ENCODE data around the gene RCC1. TPM values are rescaled to one million over a fixed set of nuclear protein-coding genes. Genes with fewer than 3 reads are reported as not detected.
"Not testable (repeated sequence)": the region's sequence is repeated elsewhere in the genome, so short reads cannot be mapped to it uniquely, and the experiment has no call there.

RCC1 gene, protein sequence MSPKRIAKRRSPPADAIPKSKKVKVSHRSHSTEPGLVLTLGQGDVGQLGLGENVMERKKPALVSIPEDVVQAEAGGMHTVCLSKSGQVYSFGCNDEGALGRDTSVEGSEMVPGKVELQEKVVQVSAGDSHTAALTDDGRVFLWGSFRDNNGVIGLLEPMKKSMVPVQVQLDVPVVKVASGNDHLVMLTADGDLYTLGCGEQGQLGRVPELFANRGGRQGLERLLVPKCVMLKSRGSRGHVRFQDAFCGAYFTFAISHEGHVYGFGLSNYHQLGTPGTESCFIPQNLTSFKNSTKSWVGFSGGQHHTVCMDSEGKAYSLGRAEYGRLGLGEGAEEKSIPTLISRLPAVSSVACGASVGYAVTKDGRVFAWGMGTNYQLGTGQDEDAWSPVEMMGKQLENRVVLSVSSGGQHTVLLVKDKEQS
- 10 to 100 TPM; 45.3 to 48.3 TPM for total RNA-seq

GRCh38 chr1:28505406-28506187, at the start of gene RCC1:
RCC1 (plus strand) TSS chr1:28506043; CDS start chr1:28529867, 23,824 bp downstream.
- Mint-ChIP-seq H3K4me3 (peak within 1 kb of the TSS; percentile 91 to 97), H3K36me3 (ENCODE audit: insufficient read depth in 2 of 2) (peaks cover 30 to 48% of the 10 kb centered on the region in 2 donors), H3K27ac (peak within 1 kb of the TSS; percentile 100)

GRCh38 chr1:28456078-28456477, 49.8 kb upstream of the RCC1 start:
- peak overlapping the region in 1 of 2 donors; percentile 18 for H3K4me3 Mint-ChIP-seq
- H3K9me3 Mint-ChIP-seq, result no peaks in the 10 kb centered on the region
- H3K27ac Mint-ChIP-seq, result peak overlapping the region; percentile 3
- H3K36me3 Mint-ChIP-seq (ENCODE audit: insufficient read depth in 2 of 2), result peaks cover 0 to 6% of the 10 kb centered on the region in 2 donors
- peak; percentile 55 to 60 for ATAC-seq (replicated peaks in 1 of 2)
- peak in 1 of 2 donors; percentile 4 for DNase-seq
- H3K27me3 Mint-ChIP-seq (ENCODE audit: low read depth), result no peaks in the 10 kb centered on the region
- H3K4me1 Mint-ChIP-seq (ENCODE audit: low read depth), result peaks cover 17% of the 10 kb centered on the region

More at GRCh38 chr1:28505406-28506187, at the start of gene RCC1:
- no peaks in the 10 kb centered on the region for H3K9me3 Mint-ChIP-seq
- peaks cover 38% of the 10 kb centered on the region for H3K4me1 Mint-ChIP-seq (ENCODE audit: low read depth)
- no peaks in the 10 kb centered on the region for H3K27me3 Mint-ChIP-seq (ENCODE audit: low read depth)
- DNase-seq (peak; percentile 94 to 97), ATAC-seq (replicated peaks in 1 of 2) (peak; percentile 86 to 88)

DNA sequence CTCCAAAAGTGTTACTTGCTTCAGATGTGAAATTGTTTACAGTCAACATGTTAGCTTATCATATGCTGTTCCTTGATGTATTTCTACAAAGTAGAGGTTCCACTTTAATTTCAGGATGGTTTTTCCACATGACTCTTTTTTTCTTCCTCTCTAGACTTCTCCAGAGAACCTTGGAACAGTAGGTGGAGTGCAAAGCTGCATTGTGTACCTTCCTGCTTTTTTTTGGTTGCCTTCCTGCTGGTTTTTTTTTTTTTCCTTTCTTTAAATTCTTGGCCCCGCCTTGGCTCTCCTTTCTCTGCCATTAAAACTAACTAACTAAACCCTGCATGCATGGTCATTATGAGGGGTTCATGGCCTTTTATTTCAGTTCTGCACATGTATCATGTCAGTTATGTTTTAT, 48.2 kb upstream of the RCC1 start:
- DNase-seq (no peak), ATAC-seq (replicated peaks in 1 of 2) (no peak)
- H3K9me3 Mint-ChIP-seq, result no peaks in the 10 kb centered on the region
- H3K27ac Mint-ChIP-seq, result no peak overlapping the region
- no peaks in the 10 kb centered on the region for H3K27me3 Mint-ChIP-seq (ENCODE audit: low read depth)
- peaks cover 27% of the 10 kb centered on the region for H3K4me1 Mint-ChIP-seq (ENCODE audit: low read depth)
- H3K4me3 Mint-ChIP-seq, result no peak overlapping the region
- H3K36me3 Mint-ChIP-seq (ENCODE audit: insufficient read depth in 2 of 2), result peaks cover 0 to 6% of the 10 kb centered on the region in 2 donors

- no peak overlapping the region for H3K4me3 Mint-ChIP-seq
- DNase-seq, result no peak
- H3K27me3 Mint-ChIP-seq (ENCODE audit: low read depth), result no peaks in the 10 kb centered on the region
- peaks cover 0 to 6% of the 10 kb centered on the region in 2 donors for H3K36me3 Mint-ChIP-seq (ENCODE audit: insufficient read depth in 2 of 2)
- H3K27ac Mint-ChIP-seq, result no peak overlapping the region
- no peaks in the 10 kb centered on the region for H3K9me3 Mint-ChIP-seq
- no peak for ATAC-seq (replicated peaks in 1 of 2)
- peaks cover 28% of the 10 kb centered on the region for H3K4me1 Mint-ChIP-seq (ENCODE audit: low read depth)
Measured at GRCh38 chr1:28458237-28459228, 47.3 kb upstream of the RCC1 start.

GRCh38 chr1:28466226-28466778, 39.5 kb upstream of the RCC1 start:
- peak overlapping the region; percentile 1 for H3K27ac Mint-ChIP-seq
- peaks cover 18% of the 10 kb centered on the region for H3K4me1 Mint-ChIP-seq (ENCODE audit: low read depth)
- H3K9me3 Mint-ChIP-seq, result no peaks in the 10 kb centered on the region
- H3K36me3 Mint-ChIP-seq (ENCODE audit: insufficient read depth in 2 of 2), result peaks cover 1 to 5% of the 10 kb centered on the region in 2 donors
- no peak overlapping the region for H3K4me3 Mint-ChIP-seq
- DNase-seq, result peak in 1 of 2 donors; percentile 9
- no peaks in the 10 kb centered on the region for H3K27me3 Mint-ChIP-seq (ENCODE audit: low read depth)
- peak; percentile 45 to 52 for ATAC-seq (replicated peaks in 1 of 2)

GRCh38 chr1:28470146-28470545, 35.7 kb upstream of the RCC1 start:
- Mint-ChIP-seq H3K36me3 (ENCODE audit: insufficient read depth in 2 of 2) (peaks cover 1 to 8% of the 10 kb centered on the region in 2 donors), H3K4me3 (no peak overlapping the region), H3K4me1 (ENCODE audit: low read depth) (peaks cover 11% of the 10 kb centered on the region), H3K9me3 (no peaks in the 10 kb centered on the region), H3K27ac (no peak overlapping the region), H3K27me3 (ENCODE audit: low read depth) (no peaks in the 10 kb centered on the region)
- DNase-seq (no peak), ATAC-seq (replicated peaks in 1 of 2) (no peak)

DNA sequence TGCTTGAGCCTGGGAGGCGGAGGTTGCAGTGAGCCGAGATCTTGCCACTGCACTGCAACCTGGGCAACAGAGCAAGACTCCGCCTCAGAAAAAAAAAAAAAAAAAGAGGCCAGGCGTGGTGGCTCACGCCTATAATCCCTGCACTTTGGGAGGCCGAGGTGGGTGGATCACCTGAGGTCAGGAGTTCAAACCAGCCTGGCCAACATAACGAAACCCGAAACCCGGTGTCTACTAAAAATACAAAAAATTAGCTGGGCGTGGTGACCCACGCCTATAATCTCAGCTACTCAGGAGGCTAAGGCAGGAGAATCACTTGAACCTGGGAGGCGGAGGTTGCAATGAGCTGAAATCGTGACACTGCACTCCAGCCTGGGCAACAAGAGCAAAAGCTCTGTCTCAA, 26.3 kb upstream of the RCC1 start:
- ATAC-seq (replicated peaks in 1 of 2); DNase-seq; H3K9me3 Mint-ChIP-seq; H3K4me1 Mint-ChIP-seq (ENCODE audit: low read depth); H3K27ac Mint-ChIP-seq; H3K4me3 Mint-ChIP-seq; H3K27me3 Mint-ChIP-seq (ENCODE audit: low read depth): not testable (repeated sequence)
- H3K36me3 Mint-ChIP-seq (ENCODE audit: insufficient read depth in 2 of 2), result peaks cover 5 to 12% of the 10 kb centered on the region in 2 donors

DNA sequence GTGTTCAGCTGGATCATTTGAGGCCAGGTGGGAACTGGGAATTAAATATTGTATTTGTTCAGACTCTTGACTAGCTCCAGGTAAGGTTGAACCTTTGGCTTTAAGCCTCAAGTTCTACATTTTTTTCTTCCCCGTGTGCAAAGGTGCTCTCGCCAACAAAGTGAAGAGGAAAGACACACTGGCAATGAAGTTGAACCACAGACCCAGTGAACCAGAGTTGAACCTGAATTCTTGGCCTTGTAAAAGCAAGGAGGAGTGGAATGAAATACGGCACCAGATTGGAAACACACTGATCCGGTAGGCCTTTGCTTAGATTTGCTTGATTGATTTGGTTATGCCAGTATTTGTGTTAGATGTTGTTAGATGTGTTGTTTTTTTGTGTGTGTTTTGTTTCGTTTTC, 25.5 kb upstream of the RCC1 start:
- peaks cover 5 to 12% of the 10 kb centered on the region in 2 donors for H3K36me3 Mint-ChIP-seq (ENCODE audit: insufficient read depth in 2 of 2)
- H3K4me1 Mint-ChIP-seq (ENCODE audit: low read depth), result no peaks in the 10 kb centered on the region
- DNase-seq, result no peak
- no peaks in the 10 kb centered on the region for H3K27me3 Mint-ChIP-seq (ENCODE audit: low read depth)
- ATAC-seq (replicated peaks in 1 of 2), result no peak
- H3K4me3 Mint-ChIP-seq, result no peak overlapping the region
- H3K27ac Mint-ChIP-seq, result no peak overlapping the region
- H3K9me3 Mint-ChIP-seq, result no peaks in the 10 kb centered on the region

DNA sequence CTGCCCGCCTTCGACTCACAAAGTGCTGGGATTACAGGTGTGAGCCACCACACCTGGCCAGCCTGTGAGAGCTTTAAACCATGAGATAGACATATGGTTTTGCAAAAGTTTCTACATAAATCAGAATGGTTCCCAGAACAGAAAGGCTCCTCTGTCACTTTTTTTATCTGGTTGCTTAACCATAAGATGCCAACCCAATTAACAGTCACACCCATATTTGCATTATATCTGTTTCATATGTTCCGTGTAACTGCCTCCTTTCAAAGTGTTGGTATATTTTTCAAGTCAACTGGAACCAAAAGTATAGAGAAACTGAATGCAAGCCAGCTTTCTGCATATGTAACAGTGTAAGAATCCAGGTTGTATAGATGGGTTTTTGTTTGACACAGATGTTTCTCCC, 23.7 kb upstream of the RCC1 start:
- Mint-ChIP-seq H3K36me3 (ENCODE audit: insufficient read depth in 2 of 2) (peaks cover 3 to 10% of the 10 kb centered on the region in 2 donors), H3K27ac (no peak overlapping the region), H3K27me3 (ENCODE audit: low read depth) (no peaks in the 10 kb centered on the region), H3K9me3 (no peaks in the 10 kb centered on the region), H3K4me3 (no peak overlapping the region), H3K4me1 (ENCODE audit: low read depth) (no peaks in the 10 kb centered on the region)
- DNase-seq (no peak), ATAC-seq (replicated peaks in 1 of 2) (no peak)

- H3K27me3 Mint-ChIP-seq (ENCODE audit: low read depth), result no peaks in the 10 kb centered on the region
- ATAC-seq (replicated peaks in 1 of 2) (no peak), DNase-seq (no peak)
- peaks cover 3 to 8% of the 10 kb centered on the region in 2 donors for H3K36me3 Mint-ChIP-seq (ENCODE audit: insufficient read depth in 2 of 2)
- no peaks in the 10 kb centered on the region for H3K4me1 Mint-ChIP-seq (ENCODE audit: low read depth)
- no peak overlapping the region for H3K4me3 Mint-ChIP-seq
- H3K27ac Mint-ChIP-seq, result no peak overlapping the region
- H3K9me3 Mint-ChIP-seq, result no peaks in the 10 kb centered on the region
Measured at GRCh38 chr1:28482702-28483101, 23.1 kb upstream of the RCC1 start.

GRCh38 chr1:28494737-28495136, 11.1 kb upstream of the RCC1 start:
- no peak for ATAC-seq (replicated peaks in 1 of 2)
- Mint-ChIP-seq H3K27ac (peak overlapping the region; percentile 1), H3K4me1 (ENCODE audit: low read depth) (no peaks in the 10 kb centered on the region), H3K4me3 (no peak overlapping the region), H3K27me3 (ENCODE audit: low read depth) (no peaks in the 10 kb centered on the region), H3K9me3 (no peaks in the 10 kb centered on the region), H3K36me3 (ENCODE audit: insufficient read depth in 2 of 2) (peaks cover 0 to 6% of the 10 kb centered on the region in 2 donors)
- DNase-seq, result no peak

DNA sequence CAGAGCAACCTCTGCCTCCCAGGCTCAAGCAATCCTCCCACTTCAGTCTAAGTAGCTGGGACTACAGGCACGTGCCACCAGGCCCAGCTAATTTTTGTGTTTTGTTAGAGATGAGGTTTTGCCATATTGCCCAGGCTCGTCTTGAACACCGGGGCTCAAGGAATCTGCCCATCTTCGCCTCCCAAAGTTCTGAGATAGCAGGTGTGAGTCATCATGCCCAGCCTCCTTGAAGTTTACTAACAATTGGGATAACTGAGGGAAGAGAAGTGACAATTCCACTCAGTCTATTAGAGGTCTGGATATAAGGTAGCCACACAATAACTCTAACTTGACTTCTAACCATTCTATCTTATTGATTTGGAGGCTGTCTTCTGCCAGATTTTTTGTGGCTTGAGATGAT, 6.3 kb upstream of the RCC1 start:
- Mint-ChIP-seq H3K36me3 (ENCODE audit: insufficient read depth in 2 of 2) (peaks cover 0 to 3% of the 10 kb centered on the region in 2 donors), H3K9me3 (no peaks in the 10 kb centered on the region), H3K4me3 (no peak overlapping the region), H3K27ac (no peak overlapping the region), H3K27me3 (ENCODE audit: low read depth) (no peaks in the 10 kb centered on the region), H3K4me1 (ENCODE audit: low read depth) (peaks cover 9% of the 10 kb centered on the region)
- ATAC-seq (replicated peaks in 1 of 2), result no peak
- no peak for DNase-seq

Data from activated T-cell treated with anti-CD3 and anti-CD28 coated beads, Interleukin-2, amount 50 U/mL, for 72 hours (primary cell).